ENCODE measurements around the gene SIT1. TPM values are rescaled to one million over a fixed set of nuclear protein-coding genes. Genes with fewer than 3 reads are reported as not detected.

Gene SIT1
- polyA plus RNA-seq (2013, experiment 1 of 2) = 0.53 TPM
- polyA plus RNA-seq (2013, experiment 2 of 2) = 0.43 TPM

GRCh38 chr9:35650341-35651158 is at the start of gene SIT1:
TSS of gene SIT1 (minus strand) at chr9:35650931. CDS start at chr9:35650853, 78 bp downstream.
- Histone ChIP-seq H3K4me1 (ENCODE audit: control insufficient read depth in 2 of 2, insufficient read depth in 1 of 2, low read depth in 1 of 2, low read length in 2 of 2) (peaks cover 0 to 5% of the 10 kb centered on the region in 2 donors), H3K36me3 (replicated peaks in 1 of 2; ENCODE audit: control insufficient read depth in 2 of 2, insufficient read depth in 2 of 2, low read length in 2 of 2) (no peaks in the 10 kb centered on the region), H3K9me3 (replicated peaks in 1 of 2; ENCODE audit: control insufficient read depth in 2 of 2, insufficient read depth in 1 of 2, low read depth in 1 of 2, low read length in 2 of 2) (no peaks in the 10 kb centered on the region), H3K9ac (ENCODE audit: low read depth, low read length, poor library complexity) (peak within 1 kb of the TSS; percentile 1), H3K79me1 (ENCODE audit: low read depth, low read length) (no peaks in the 10 kb centered on the region), H3K23ac (ENCODE audit: low read depth, low read length, poor library complexity) (no peak within 1 kb of the TSS), H3K4me2 (ENCODE audit: insufficient read depth, low read length, poor library complexity, severe bottlenecking) (no peak within 1 kb of the TSS), H2AK5ac (ENCODE audit: low read depth, low read length) (peak within 1 kb of the TSS; percentile 76), H4K91ac (ENCODE audit: low read depth, low read length, poor library complexity) (peak within 1 kb of the TSS; percentile 62), H2BK5ac (ENCODE audit: low read length) (peak within 1 kb of the TSS; percentile 31), H2BK12ac (ENCODE audit: low read length) (peak within 1 kb of the TSS; percentile 14), H2AFZ (ENCODE audit: low read length) (peak within 1 kb of the TSS; percentile 8), H3K27me3 (ENCODE audit: control insufficient read depth in 3 of 3, insufficient read depth in 3 of 3, low read depth in 1 of 3, low read length in 3 of 3) (no peaks in the 10 kb centered on the region), H2BK15ac (ENCODE audit: low read length) (peak within 1 kb of the TSS; percentile 84), H2BK120ac (ENCODE audit: low read depth, low read length) (peak within 1 kb of the TSS; percentile 7), H3K27ac (replicated peaks; ENCODE audit: low read length) (no peak within 1 kb of the TSS), H3K14ac (ENCODE audit: low read length) (no peak within 1 kb of the TSS), H3K4ac (ENCODE audit: low read length) (no peak within 1 kb of the TSS), H3K4me3 (ENCODE audit: low read length in 2 of 2) (no peak within 1 kb of the TSS), H3K18ac (ENCODE audit: low read length) (peak within 1 kb of the TSS; percentile 29), H4K8ac (ENCODE audit: low read depth, low read length) (no peak within 1 kb of the TSS)
- WGBS, 2 donors (ENCODE audit: extremely low coverage in 2 of 2, insufficient read length in 2 of 2, insufficient replicate concordance in 1 of 2) = no CpG with 5 or more reads among the region's 22 CpGs
- no peak for DNase-seq (ENCODE audit: low spot score)

GRCh38 chr9:35700031-35700430 is 49.3 kb upstream of the SIT1 start:
- no peak overlapping the region for H3K4me3 ChIP-seq (ENCODE audit: low read length in 2 of 2)
- peaks cover 69 to 93% of the 10 kb centered on the region in 2 donors for H3K36me3 ChIP-seq (replicated peaks in 1 of 2; ENCODE audit: control insufficient read depth in 2 of 2, insufficient read depth in 2 of 2, low read length in 2 of 2)
- H2AK5ac ChIP-seq (ENCODE audit: low read depth, low read length) = no peak overlapping the region
- WGBS, 2 donors (ENCODE audit: extremely low coverage in 2 of 2, insufficient read length in 2 of 2, insufficient replicate concordance in 1 of 2) = no CpG with 5 or more reads among the region's 11 CpGs
- no peak overlapping the region for H2AFZ ChIP-seq (ENCODE audit: low read length)
- H3K27me3 ChIP-seq (ENCODE audit: control insufficient read depth in 3 of 3, insufficient read depth in 3 of 3, low read depth in 1 of 3, low read length in 3 of 3) = no peaks in the 10 kb centered on the region
- no peak for DNase-seq (ENCODE audit: low spot score)
- no peak overlapping the region for H2BK120ac ChIP-seq (ENCODE audit: low read depth, low read length)
- no peak overlapping the region for H4K91ac ChIP-seq (ENCODE audit: low read depth, low read length, poor library complexity)
- H3K4me1 ChIP-seq (ENCODE audit: control insufficient read depth in 2 of 2, insufficient read depth in 1 of 2, low read depth in 1 of 2, low read length in 2 of 2) = no peaks in the 10 kb centered on the region
- H3K14ac ChIP-seq (ENCODE audit: low read length) = no peak overlapping the region
- H2BK15ac ChIP-seq (ENCODE audit: low read length) = no peak overlapping the region
- no peaks in the 10 kb centered on the region for H3K79me1 ChIP-seq (ENCODE audit: low read depth, low read length)
- no peak overlapping the region for H3K9ac ChIP-seq (ENCODE audit: low read depth, low read length, poor library complexity)
- H4K8ac ChIP-seq (ENCODE audit: low read depth, low read length) = no peak overlapping the region
- no peak overlapping the region for H3K18ac ChIP-seq (ENCODE audit: low read length)
- H3K9me3 ChIP-seq (replicated peaks in 1 of 2; ENCODE audit: control insufficient read depth in 2 of 2, insufficient read depth in 1 of 2, low read depth in 1 of 2, low read length in 2 of 2) = peaks cover 0 to 2% of the 10 kb centered on the region in 2 donors
- no peak overlapping the region for H3K4me2 ChIP-seq (ENCODE audit: insufficient read depth, low read length, poor library complexity, severe bottlenecking)
- H3K23ac ChIP-seq (ENCODE audit: low read depth, low read length, poor library complexity) = no peak overlapping the region
- no peak overlapping the region for H3K4ac ChIP-seq (ENCODE audit: low read length)
- no peak overlapping the region for H2BK5ac ChIP-seq (ENCODE audit: low read length)
- no peak overlapping the region for H3K27ac ChIP-seq (replicated peaks; ENCODE audit: low read length)
- no peak overlapping the region for H2BK12ac ChIP-seq (ENCODE audit: low read length)

GRCh38 chr9:35698231-35698630 is 47.5 kb upstream of the SIT1 start:
- WGBS, 2 donors (ENCODE audit: extremely low coverage in 2 of 2, insufficient read length in 2 of 2, insufficient replicate concordance in 1 of 2) = no CpG with 5 or more reads among the region's 5 CpGs
- no peaks in the 10 kb centered on the region for H3K4me1 ChIP-seq (ENCODE audit: control insufficient read depth in 2 of 2, insufficient read depth in 1 of 2, low read depth in 1 of 2, low read length in 2 of 2)

GRCh38 chr9:35697486-35697885 is 46.8 kb upstream of the SIT1 start:
- H3K4me3 ChIP-seq (ENCODE audit: low read length in 2 of 2) = no peak overlapping the region
- no CpG with 5 or more reads among the region's 14 CpGs for WGBS, 2 donors (ENCODE audit: extremely low coverage in 2 of 2, insufficient read length in 2 of 2, insufficient replicate concordance in 1 of 2)
- no peak overlapping the region for H2AK5ac ChIP-seq (ENCODE audit: low read depth, low read length)
- no peak overlapping the region for H2BK12ac ChIP-seq (ENCODE audit: low read length)
- no peak for DNase-seq (ENCODE audit: low spot score)
- H3K4ac ChIP-seq (ENCODE audit: low read length) = no peak overlapping the region
- no peaks in the 10 kb centered on the region for H3K79me1 ChIP-seq (ENCODE audit: low read depth, low read length)
- no peak overlapping the region for H3K18ac ChIP-seq (ENCODE audit: low read length)
- H3K4me2 ChIP-seq (ENCODE audit: insufficient read depth, low read length, poor library complexity, severe bottlenecking) = no peak overlapping the region
- H3K27ac ChIP-seq (replicated peaks; ENCODE audit: low read length) = no peak overlapping the region
- H2BK120ac ChIP-seq (ENCODE audit: low read depth, low read length) = no peak overlapping the region
- no peaks in the 10 kb centered on the region for H3K27me3 ChIP-seq (ENCODE audit: control insufficient read depth in 3 of 3, insufficient read depth in 3 of 3, low read depth in 1 of 3, low read length in 3 of 3)
- no peaks in the 10 kb centered on the region for H3K4me1 ChIP-seq (ENCODE audit: control insufficient read depth in 2 of 2, insufficient read depth in 1 of 2, low read depth in 1 of 2, low read length in 2 of 2)
- no peak overlapping the region for H4K91ac ChIP-seq (ENCODE audit: low read depth, low read length, poor library complexity)
- H2BK5ac ChIP-seq (ENCODE audit: low read length) = peak overlapping the region; percentile 4
- peaks cover 49 to 68% of the 10 kb centered on the region in 2 donors for H3K36me3 ChIP-seq (replicated peaks in 1 of 2; ENCODE audit: control insufficient read depth in 2 of 2, insufficient read depth in 2 of 2, low read length in 2 of 2)
- H3K9me3 ChIP-seq (replicated peaks in 1 of 2; ENCODE audit: control insufficient read depth in 2 of 2, insufficient read depth in 1 of 2, low read depth in 1 of 2, low read length in 2 of 2) = peaks cover 0 to 2% of the 10 kb centered on the region in 2 donors
- no peak overlapping the region for H2AFZ ChIP-seq (ENCODE audit: low read length)
- no peak overlapping the region for H2BK15ac ChIP-seq (ENCODE audit: low read length)
- H4K8ac ChIP-seq (ENCODE audit: low read depth, low read length) = no peak overlapping the region
- no peak overlapping the region for H3K23ac ChIP-seq (ENCODE audit: low read depth, low read length, poor library complexity)
- H3K14ac ChIP-seq (ENCODE audit: low read length) = peak overlapping the region; percentile 10
- H3K9ac ChIP-seq (ENCODE audit: low read depth, low read length, poor library complexity) = no peak overlapping the region

More at GRCh38 chr9:35698231-35698630, 47.5 kb upstream of the SIT1 start:
- no peak overlapping the region for H3K4me2 ChIP-seq (ENCODE audit: insufficient read depth, low read length, poor library complexity, severe bottlenecking)
- H3K9ac ChIP-seq (ENCODE audit: low read depth, low read length, poor library complexity) = no peak overlapping the region
- H3K23ac ChIP-seq (ENCODE audit: low read depth, low read length, poor library complexity) = no peak overlapping the region
- no peak overlapping the region for H2BK5ac ChIP-seq (ENCODE audit: low read length)
- DNase-seq (ENCODE audit: low spot score) = no peak
- H3K27me3 ChIP-seq (ENCODE audit: control insufficient read depth in 3 of 3, insufficient read depth in 3 of 3, low read depth in 1 of 3, low read length in 3 of 3) = no peaks in the 10 kb centered on the region
- H3K36me3 ChIP-seq (replicated peaks in 1 of 2; ENCODE audit: control insufficient read depth in 2 of 2, insufficient read depth in 2 of 2, low read length in 2 of 2) = peaks cover 52 to 75% of the 10 kb centered on the region in 2 donors
- H3K79me1 ChIP-seq (ENCODE audit: low read depth, low read length) = no peaks in the 10 kb centered on the region
- no peak overlapping the region for H2AK5ac ChIP-seq (ENCODE audit: low read depth, low read length)
- H3K18ac ChIP-seq (ENCODE audit: low read length) = no peak overlapping the region
- peaks cover 0 to 2% of the 10 kb centered on the region in 2 donors for H3K9me3 ChIP-seq (replicated peaks in 1 of 2; ENCODE audit: control insufficient read depth in 2 of 2, insufficient read depth in 1 of 2, low read depth in 1 of 2, low read length in 2 of 2)
- no peak overlapping the region for H2AFZ ChIP-seq (ENCODE audit: low read length)
- H2BK15ac ChIP-seq (ENCODE audit: low read length) = no peak overlapping the region
- no peak overlapping the region for H3K27ac ChIP-seq (replicated peaks; ENCODE audit: low read length)
- H2BK12ac ChIP-seq (ENCODE audit: low read length) = no peak overlapping the region
- no peak overlapping the region for H3K14ac ChIP-seq (ENCODE audit: low read length)
- no peak overlapping the region for H3K4me3 ChIP-seq (ENCODE audit: low read length in 2 of 2)
- no peak overlapping the region for H3K4ac ChIP-seq (ENCODE audit: low read length)
- no peak overlapping the region for H4K91ac ChIP-seq (ENCODE audit: low read depth, low read length, poor library complexity)
- H4K8ac ChIP-seq (ENCODE audit: low read depth, low read length) = no peak overlapping the region
- no peak overlapping the region for H2BK120ac ChIP-seq (ENCODE audit: low read depth, low read length)

Measured in neuronal stem cell (in vitro differentiated cells).